NCI-H748 (cell line): Measurements from ENCODE around the gene CACNA2D1.

Experiments used
- DNase-seq: peaks from one replicate; lab custom pipeline; 2025; ENCODE audit not compliant: unreplicated experiment; lab: John Stamatoyannopoulos, UW

The CACNA2D1 gene

GRCh38 chr7:82443547-82444219 is at the start of gene CACNA2D1:
TSS of gene CACNA2D1 (minus strand) at chr7:82443777.
- DNase-seq = peak; percentile 92

GRCh38 chr7:82481499-82482097 is 38.0 kb upstream of the CACNA2D1 start:
- peak; percentile 31 for DNase-seq

GRCh38 chr7:82477733-82478515 is 34.3 kb upstream of the CACNA2D1 start:
- no peak for DNase-seq

GRCh38 chr7:82472966-82473365 is 29.4 kb upstream of the CACNA2D1 start:
- DNase-seq = no peak

GRCh38 chr7:82471351-82472020 is 27.9 kb upstream of the CACNA2D1 start:
- no peak for DNase-seq

- DNase-seq = no peak
These were observed 25.6 kb upstream of the CACNA2D1 start for GRCh38 chr7:82469207-82469606.

- DNase-seq = no peak
These were observed 24.9 kb upstream of the CACNA2D1 start for GRCh38 chr7:82468435-82468834.

GRCh38 chr7:82467020-82467419 is 23.4 kb upstream of the CACNA2D1 start:
- no peak for DNase-seq

- no peak for DNase-seq
These were observed 20.8 kb upstream of the CACNA2D1 start for GRCh38 chr7:82464372-82464771.

GRCh38 chr7:82455295-82455694 is 11.7 kb upstream of the CACNA2D1 start:
- no peak for DNase-seq

GRCh38 chr7:82450759-82451158 is 7.2 kb upstream of the CACNA2D1 start:
- no peak for DNase-seq

GRCh38 chr7:82449910-82450309 is 6.3 kb upstream of the CACNA2D1 start:
- no peak for DNase-seq

- DNase-seq = no peak
These were observed 3.3 kb upstream of the CACNA2D1 start for GRCh38 chr7:82446897-82447296.

- DNase-seq = peak; percentile 80
These were observed 1.7 kb upstream of the CACNA2D1 start for GRCh38 chr7:82445271-82445670.

- peak; percentile 92 for DNase-seq
These were observed 788 bp upstream of the CACNA2D1 start for GRCh38 chr7:82444220-82444909.

- DNase-seq = peak; percentile 75
These were observed 486 bp downstream of the CACNA2D1 start for GRCh38 chr7:82443036-82443546.

GRCh38 chr7:82442492-82443035 is 1.0 kb downstream of the CACNA2D1 start:
- DNase-seq = peak; percentile 68

GRCh38 chr7:82441669-82442478 is 1.7 kb downstream of the CACNA2D1 start:
- peak; percentile 42 for DNase-seq

- DNase-seq = peak; percentile 61
These were observed 5.1 kb downstream of the CACNA2D1 start for GRCh38 chr7:82438521-82438920.

- no peak for DNase-seq
These were observed 7.8 kb downstream of the CACNA2D1 start for GRCh38 chr7:82435769-82436168.
